Islet of Langerhans (tissue), 1 donor: ENCODE data around the gene RERE.
"Not testable (repeated sequence)": the region's sequence is repeated elsewhere in the genome, so short reads cannot be mapped to it uniquely, and the experiment has no call there.

Experiments used
- FAIRE-seq: peaks from one replicate; lab custom pipeline; 2011; peaks lifted over from hg19 to GRCh38; lab: Jason Lieb, UNC

RERE gene

GRCh38 chr1:8841395-8841794, 24.0 kb upstream of the RERE start:
- no peak for FAIRE-seq

GRCh38 chr1:8839990-8840389, 22.6 kb upstream of the RERE start:
- no peak for FAIRE-seq

- no peak for FAIRE-seq
Observed at GRCh38 chr1:8835941-8836643, 18.7 kb upstream of the RERE start.

- no peak for FAIRE-seq
Observed at GRCh38 chr1:8831340-8831739, 13.9 kb upstream of the RERE start.

GRCh38 chr1:8830732-8831131, 13.3 kb upstream of the RERE start:
- not testable (repeated sequence) for FAIRE-seq

- no peak for FAIRE-seq
Observed at GRCh38 chr1:8825985-8826481, 8.6 kb upstream of the RERE start.

- FAIRE-seq: no peak
Observed at GRCh38 chr1:8823295-8823664, 5.8 kb upstream of the RERE start.

GRCh38 chr1:8822373-8823294, 5.2 kb upstream of the RERE start:
- peak; percentile 58 for FAIRE-seq

- FAIRE-seq: no peak
Observed at GRCh38 chr1:8821084-8821483, 3.6 kb upstream of the RERE start.

- not testable (repeated sequence) for FAIRE-seq
Observed at GRCh38 chr1:8818789-8819188, 1.3 kb upstream of the RERE start.

GRCh38 chr1:8818325-8818775, 910 bp upstream of the RERE start:
- FAIRE-seq: no peak

GRCh38 chr1:8816831-8817411, 519 bp downstream of the RERE start:
- no peak for FAIRE-seq

GRCh38 chr1:8816264-8816663, 1.2 kb downstream of the RERE start:
- no peak for FAIRE-seq

- no peak for FAIRE-seq
Observed at GRCh38 chr1:8815582-8816151, 1.8 kb downstream of the RERE start.

- no peak for FAIRE-seq
Observed at GRCh38 chr1:8814865-8815264, 2.6 kb downstream of the RERE start.

- no peak for FAIRE-seq
Observed at GRCh38 chr1:8813991-8814390, 3.4 kb downstream of the RERE start.

GRCh38 chr1:8813016-8813763, 4.2 kb downstream of the RERE start:
- peak; percentile 89 for FAIRE-seq

- FAIRE-seq: no peak
Observed at GRCh38 chr1:8812081-8812480, 5.4 kb downstream of the RERE start.

GRCh38 chr1:8810987-8811386, 6.5 kb downstream of the RERE start:
- no peak for FAIRE-seq

- no peak for FAIRE-seq
Observed at GRCh38 chr1:8809342-8809736, 8.1 kb downstream of the RERE start.

GRCh38 chr1:8807004-8807403, 10.4 kb downstream of the RERE start:
- FAIRE-seq: no peak

GRCh38 chr1:8800416-8800815, 17.0 kb downstream of the RERE start:
- FAIRE-seq: no peak
